Left renal cortex interstitium (tissue), 4 donors: Measurements from ENCODE around the gene TMPRSS15. TPM values are rescaled to one million over a fixed set of nuclear protein-coding genes. Genes with fewer than 3 reads are reported as not detected.
"Not testable (repeated sequence)": the region's sequence is repeated elsewhere in the genome, so short reads cannot be mapped to it uniquely, and the experiment has no call there.

ENCODE experiments used
- DNase-seq, 4 donors: peaks; one replicate each; pipeline ENCODE4 v3.0.0-alpha.2; 2013; ENCODE audit warnings: low read depth in 4 of 4, low spot score in 2 of 4, missing footprints in 1 of 4
- polyA plus RNA-seq, 4 donors: library from polyadenylated mRNA; unstranded; fragments of 120-200 nt; gene quantifications; one replicate each; pipeline ENCODE4 v1.2.1, GENCODE V29; 2013; ENCODE audit not compliant: insufficient read length in 4 of 4

Gene TMPRSS15
- polyA plus RNA-seq: under 1 TPM; 0.32 to 0.60 (median 0.40) TPM

DNA sequence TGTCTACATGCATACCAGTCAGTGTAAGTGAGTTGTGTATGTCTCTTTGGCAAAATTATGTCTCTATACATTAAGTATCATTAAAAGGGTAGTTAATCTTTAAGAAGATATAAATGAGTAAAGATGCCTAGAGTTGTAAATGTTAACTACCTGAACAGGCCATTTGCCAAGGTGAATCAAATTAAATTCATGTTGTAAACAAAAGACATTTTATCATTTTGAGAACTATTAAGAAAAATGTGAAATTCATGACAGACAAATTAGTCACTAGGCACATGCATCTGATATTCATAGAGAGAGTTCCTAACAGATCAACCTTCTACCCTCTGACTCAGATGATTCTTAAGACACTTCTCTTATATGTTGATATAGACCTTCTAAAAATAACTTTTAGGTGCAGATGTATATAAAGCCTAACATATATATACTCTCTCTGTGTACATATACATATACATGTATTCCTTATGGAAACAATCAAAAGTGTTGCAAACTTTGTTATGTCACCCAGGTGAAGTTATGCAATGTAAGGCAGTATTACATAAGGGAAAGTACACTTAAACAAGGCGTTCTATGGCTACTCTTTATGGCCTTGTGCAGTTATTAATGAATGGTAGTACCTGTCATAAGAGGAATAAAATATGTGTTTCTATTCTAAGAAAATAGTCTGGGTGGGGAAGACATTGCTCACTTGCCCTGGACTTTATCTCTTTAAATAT, at the start of gene TMPRSS15:
Gene TMPRSS15, minus strand, starts transcription at position 51 of the 716 bp plus-strand sequence. CDS start 163 bp downstream, outside the sequence.
- no peak for DNase-seq

DNA sequence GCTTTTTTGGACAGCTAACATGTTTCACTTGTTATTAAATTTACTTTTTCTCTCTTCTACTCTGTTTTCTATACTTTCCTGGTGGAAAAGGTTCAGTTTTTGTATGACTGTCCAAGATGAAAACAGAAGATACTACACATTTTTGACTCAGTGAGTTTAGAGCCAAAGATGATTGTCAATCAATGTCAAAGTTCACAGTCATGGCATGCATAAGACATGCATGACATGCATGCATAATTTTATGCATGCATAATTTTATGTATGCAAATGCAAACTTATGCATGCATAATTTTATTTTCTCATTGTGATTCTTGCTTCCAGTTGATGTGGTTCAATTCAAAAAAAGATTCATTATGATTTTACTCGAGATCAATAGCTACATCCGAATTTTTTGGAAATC, 48.1 kb upstream of the TMPRSS15 start:
- no peak for DNase-seq

DNA sequence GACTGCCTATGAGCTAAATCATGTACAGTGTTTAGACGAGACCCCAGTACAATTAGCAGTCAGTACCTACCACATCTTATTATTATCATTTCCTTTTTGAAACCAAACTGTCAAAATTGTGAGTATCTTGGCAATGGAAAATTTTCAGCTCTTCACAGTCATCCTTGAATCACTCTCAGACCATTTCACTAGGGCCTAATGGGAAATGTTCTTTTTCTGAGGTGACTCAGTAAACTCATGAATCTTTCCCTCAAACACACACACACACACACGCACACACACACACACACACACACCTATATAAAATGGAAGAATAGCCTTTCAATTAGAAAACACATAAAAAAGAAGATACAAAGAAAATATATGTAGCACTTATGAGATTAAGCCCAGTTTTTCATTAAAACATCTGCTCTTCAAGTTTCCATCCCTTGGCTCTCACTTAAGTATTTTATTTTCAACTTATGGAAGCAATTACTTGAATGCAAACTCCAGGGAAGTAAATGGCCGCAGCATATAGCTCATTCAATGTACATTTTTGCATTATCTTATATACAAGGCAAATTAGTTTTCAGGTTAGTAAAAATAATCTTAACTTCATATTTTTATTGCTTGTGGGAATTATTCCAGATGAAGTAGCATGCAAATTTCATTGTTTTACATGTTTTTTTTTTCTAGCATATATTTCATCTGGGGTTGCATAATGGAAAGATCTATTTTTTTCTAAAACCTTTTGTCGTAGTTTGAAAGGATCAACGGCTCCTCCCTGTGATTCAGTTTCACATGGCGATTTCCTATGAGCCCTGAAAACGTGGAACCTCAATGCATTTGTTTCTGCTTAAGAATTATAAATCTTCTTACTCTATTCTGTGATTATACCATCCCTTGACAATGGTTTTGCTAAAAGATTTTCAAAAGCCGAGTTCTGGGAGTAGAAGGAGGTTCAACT, 46.3 kb upstream of the TMPRSS15 start:
- DNase-seq: no peak

DNA sequence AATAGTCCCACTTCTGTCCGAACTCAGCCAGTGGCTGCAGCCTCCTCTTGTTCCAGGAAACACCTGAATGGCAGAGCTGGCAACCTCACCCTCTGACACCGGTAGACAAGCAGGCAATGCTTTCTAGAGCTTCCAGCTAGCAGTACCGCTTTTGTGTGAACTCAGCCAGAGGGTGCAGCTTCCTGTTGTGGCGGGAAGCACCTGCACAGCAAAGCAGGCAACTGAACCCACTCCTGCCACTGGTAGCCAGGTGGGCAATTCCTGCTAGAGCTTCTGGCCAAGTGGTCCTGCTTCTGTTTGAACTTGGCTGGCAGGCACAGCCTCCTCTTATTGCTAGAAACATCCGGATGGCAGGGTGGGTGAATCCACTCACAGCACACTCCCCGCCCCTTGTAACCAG, 40.1 kb upstream of the TMPRSS15 start:
- no peak for DNase-seq

DNA sequence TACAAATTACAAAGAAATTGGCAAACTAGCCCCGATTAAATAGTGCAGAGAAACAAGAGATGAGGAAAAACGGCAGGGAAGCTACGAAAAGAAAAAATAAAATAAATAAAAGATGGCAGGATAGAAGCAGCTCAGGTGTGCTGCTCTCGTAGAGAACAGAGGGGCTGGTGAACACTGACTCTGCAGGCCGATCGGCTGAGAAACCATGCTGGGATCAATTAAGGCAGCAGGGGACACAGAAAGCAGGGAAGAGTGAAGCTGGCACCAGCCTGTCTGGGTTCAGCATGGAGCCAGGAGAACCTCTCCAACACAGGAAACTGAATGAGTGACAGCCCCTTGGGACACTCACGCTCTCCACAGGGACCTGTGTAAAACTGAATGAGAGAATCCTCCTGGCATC, 39.5 kb upstream of the TMPRSS15 start:
- DNase-seq: no peak

DNA sequence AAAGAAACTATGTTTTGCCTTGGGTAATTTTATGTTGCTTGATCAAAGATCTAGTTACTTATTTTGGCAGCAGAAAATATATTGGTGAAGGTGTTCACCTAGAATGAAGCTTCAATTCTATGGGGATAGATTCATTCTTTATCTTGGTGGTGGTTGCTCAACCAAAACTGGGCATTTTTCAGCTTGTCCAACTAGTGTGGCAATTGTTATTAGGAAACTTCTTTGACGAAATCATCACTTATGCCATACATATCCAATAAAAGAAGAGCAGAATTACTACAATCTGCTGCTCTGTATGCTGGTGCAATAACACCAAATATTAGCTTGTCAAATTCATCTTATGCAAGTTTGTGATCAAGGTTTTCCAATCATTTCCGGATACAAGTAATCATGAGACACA, 26.8 kb upstream of the TMPRSS15 start:
- no peak for DNase-seq

DNA sequence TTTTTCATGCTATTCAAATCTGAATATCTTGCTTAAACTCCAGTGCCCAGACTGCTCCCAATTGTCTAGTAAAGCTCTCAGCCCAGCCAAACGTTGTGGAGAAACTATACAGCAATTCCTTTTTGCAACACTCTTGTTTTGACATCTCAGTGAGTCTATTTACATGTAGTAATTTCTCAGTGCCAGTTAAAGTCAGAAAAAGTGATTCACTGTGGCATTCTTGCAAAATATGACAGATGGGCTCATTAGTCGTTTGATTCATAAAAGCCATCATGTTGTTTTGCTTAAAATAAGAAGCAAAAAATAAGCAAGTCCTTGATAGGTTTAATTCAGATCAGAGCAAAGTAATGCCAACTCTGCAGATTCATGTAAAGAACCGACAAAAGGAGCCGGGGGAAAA, 20.7 kb upstream of the TMPRSS15 start:
- DNase-seq: no peak

DNA sequence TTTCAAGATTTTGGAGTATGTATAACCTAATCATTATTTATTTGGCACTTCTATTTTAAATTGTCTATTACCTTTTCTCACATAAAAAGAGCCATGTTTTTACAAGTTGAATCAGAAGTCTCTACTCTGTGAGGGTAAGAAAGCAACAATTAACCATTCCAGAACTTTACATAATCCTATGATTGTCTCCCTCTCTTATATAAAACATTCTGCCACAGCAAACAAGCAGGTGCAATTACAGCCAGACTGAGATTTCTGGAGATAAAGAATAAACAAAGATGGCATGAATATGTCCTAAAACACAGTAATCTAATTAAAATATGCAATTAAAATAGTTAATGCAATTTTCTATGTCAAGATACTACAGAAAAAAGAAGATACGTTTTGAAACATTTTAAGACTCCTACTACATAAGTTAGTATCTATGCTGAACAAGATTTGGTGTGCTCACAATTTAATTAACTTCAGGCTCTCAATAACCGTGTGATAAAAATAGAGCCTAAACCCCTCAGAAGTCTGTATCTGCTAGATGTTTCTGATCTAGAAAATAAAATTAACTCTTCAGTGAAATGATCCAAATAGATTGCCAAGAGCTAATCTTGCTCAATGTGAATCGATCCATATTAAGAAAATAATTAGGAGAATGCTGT, 13.7 kb upstream of the TMPRSS15 start:
- no peak for DNase-seq

DNA sequence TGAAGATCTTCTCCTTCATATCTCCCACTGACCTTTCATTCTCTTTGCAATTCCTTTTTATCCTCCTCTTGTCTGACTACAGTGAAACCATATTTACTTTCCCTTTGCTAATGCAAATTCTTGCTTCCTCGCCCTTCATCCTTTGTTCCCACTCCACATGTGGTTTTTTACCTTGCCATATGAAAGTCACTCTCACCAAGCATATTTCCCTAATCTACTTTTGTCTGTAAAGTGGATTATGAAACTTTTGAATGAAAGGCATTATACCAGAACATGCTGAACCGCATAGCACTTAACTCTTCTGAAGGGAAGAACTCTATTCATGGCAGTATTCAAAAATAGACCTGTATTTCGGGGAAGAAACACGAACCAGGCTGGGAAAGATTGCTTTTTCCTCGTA, 8.0 kb upstream of the TMPRSS15 start:
- no peak for DNase-seq

DNA sequence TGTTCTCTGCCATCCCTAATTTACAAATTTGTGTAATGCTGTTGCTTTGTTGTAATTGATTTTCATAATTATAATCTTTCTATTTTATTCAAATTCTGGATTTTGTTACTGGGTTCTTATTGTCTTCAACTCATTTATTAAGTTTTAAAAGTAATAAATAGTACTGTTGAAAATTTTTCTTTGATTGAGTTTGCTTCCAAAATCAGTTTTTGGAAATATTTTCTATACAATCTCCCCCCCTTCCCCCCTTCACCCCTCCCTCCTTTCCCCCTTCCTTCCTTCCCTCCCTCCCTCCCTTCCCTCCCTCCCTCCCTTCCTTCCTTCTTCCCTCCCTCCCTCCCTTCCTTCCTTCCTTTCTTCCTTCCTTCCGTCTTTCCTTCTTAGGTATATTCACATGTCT, 6.0 kb upstream of the TMPRSS15 start:
- DNase-seq: no peak

DNA sequence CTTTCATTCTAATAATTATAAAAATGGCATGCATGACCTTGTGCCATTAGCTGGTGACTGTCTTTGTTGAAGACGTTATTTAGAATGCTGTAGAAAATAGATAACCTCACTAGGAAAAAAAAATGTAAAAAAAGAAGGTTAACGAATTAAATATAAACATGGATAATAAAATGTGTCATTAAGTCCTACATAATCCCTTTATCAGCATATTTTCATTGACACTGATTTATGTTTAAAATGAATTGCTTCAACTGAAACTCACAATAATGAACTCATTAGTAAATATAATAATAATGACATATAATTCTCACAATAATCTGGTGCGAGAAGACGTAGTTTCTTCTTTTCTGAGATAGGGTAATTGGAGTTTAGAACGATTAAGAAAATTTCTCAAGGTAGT, 4.7 kb downstream of the TMPRSS15 start:
- no peak for DNase-seq

DNA sequence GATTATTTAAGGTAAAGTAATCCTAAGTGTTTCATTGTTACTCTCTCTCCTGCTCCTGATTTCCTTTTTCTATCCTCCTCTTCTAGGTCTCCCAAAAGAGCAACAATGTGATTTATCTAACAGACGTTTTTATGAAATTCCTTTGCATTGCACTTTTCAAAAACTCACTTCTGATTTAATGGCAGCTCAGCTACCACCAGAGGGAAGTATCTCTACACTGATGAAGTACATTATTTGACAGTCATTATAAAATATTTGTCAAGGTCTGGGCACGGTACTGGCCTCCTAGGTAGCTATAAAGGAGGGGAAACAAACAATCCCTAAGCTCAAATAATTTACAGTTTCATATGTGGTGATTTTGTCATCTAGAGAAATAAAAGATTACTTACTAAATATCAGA, 15.6 kb downstream of the TMPRSS15 start:
- no peak for DNase-seq

DNA sequence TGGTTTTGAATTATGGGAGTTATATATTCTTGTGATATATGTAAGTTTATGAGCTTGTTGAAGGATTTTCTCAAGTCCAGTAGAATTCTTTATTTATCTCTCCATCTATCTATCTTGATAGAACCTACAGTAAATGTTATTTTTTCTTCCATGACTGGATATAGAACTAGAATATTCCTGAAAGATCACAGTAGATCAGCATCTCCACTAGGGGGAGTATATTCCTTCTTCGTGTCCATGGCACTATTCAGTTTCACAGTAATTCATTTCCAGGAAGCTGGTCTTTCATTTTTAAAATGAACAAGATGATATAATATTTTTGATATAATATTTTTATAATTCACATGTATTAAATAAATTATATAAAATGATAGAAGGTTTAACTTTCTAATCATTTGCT, 18.8 kb downstream of the TMPRSS15 start:
- no peak for DNase-seq

DNA sequence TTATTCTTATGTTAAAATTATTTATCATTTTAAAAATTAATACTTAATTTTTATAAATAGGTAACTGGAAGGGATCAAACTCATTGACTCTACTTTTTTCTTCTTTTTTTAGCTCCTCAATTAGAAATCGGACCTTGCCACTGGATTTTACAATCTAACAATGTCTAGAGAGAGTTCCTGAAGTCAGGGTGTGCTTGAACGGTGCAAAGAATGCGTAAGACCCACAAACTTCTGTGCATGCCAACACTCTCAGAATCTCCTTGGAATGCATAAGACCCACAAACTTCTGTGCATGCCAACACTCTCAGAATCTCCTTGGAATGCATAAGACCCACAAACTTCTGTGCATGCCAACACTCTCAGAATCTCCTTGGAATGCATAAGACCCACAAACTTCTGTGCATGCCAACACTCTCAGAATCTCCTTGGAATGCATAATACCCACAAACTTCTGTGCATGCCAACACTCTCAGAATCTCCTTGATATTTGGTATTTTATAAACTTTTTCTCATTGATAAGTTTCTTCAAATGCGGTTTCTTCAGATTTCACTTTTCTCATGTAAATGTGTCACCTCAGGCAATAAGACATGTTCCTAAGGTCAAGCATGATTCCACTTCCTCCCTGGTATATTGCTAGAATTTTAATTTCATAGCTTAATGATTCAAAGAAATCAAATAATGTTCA, 20.5 kb downstream of the TMPRSS15 start:
- DNase-seq: not testable (repeated sequence)

DNA sequence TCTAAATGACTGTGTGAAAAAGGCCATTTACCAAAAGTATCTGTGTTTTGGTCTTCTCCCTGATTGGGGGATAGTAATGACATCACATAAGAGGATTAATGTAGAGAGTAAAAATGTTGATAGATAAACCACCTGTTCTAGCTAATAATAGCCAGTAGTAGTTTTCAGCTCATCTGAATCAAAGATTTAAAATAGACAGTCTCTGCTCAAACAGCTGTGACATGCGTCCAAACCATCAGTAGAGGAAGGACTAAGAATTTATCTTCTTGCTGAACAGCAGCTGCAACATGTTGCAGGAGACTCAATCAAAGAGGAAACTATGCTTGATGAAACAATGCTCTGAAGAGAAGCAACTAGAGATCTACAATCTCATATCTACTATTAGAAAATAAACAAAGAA, 21.4 kb downstream of the TMPRSS15 start:
- DNase-seq: no peak

DNA sequence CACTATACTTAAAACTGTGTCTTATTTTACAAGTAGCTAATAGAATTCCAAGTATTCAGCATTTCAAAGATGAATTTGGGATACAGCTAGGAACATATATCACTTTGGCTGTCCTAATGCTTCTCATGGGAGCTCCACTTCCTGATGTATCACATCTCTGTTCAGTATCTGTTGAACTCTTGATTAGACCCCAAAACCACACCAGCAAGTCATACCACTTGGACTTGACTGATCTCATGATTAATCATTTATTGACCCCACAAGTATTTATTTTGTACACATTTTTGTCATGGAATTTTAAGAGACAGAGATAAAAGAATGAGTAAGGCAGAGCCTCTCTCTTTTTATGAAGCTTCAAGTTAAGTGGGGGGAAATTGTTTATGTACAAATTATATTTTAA, 30.0 kb downstream of the TMPRSS15 start:
- no peak for DNase-seq

DNA sequence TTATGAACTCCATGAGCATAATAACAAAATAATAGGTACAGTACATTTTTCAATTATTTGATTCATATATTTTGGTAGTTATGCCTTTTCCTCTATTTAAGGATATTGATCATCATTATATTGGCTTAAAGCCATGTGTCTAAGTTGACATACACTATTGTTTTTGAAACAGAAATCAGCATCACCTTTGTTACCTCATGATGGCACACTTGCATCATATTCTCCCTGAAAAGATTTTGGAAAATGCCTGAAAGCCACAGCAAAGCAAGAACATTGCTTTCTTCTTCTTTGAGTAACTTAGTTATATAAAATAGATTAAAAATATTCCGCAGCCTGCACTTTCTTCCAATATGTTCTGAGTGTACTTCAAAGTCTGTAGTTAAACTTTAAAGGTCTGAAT, 33.3 kb downstream of the TMPRSS15 start:
- DNase-seq: no peak

DNA sequence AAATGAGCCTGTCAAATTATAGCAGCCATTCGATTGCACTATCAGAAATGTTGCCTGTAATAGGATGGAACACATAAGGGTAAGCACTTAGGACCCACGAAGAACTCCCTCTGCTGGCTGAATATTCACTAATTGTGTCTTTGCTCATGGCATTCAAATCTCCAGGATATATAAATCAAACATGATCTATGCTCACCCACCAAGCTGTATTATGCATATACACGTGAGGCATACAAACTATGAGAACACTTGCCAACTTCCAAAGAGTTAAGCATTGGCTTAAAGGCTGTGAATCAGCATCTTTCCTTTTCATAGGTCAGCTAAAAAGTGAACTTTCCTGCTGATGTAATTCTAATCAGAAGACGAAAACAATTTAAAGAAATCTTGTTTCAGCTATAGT, 34.5 kb downstream of the TMPRSS15 start:
- no peak for DNase-seq

DNA sequence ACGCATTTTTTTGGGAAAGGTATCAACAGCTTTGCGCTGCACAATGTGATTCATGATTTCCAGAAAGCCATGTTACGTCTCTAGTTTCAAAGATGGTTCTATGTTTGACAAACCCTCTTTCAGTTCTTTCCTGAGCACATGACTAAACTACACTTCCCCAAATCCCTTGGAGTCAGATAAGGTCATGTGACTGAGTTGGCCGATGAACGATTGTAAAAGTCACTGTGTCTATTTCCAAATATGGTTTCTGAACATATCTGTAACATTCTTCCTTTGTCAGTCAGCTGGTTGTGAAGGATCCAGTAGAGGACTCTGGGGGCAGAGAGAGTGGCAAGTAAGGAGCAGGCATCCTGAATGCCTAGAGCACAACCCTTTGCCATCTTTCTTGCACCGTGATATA, 35.4 kb downstream of the TMPRSS15 start:
- no peak for DNase-seq

DNA sequence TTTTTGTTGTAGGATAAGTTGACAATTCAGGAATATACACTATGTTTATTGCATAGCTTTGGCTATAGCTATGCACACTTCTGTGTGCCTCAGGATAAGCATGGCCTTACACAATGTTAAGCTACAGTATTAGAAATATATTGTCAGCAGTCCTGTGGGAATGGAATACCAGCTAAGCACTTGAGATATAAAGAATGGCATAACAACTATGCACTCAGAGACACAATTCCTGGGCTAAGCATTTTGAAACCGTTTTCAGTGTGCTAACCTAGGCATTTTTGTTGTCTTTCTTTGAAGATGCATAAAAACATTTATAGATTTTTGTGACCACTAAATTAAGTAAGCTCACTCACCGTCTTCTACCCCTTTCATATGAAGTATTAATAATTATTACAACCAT, 46.8 kb downstream of the TMPRSS15 start:
- no peak for DNase-seq

DNA sequence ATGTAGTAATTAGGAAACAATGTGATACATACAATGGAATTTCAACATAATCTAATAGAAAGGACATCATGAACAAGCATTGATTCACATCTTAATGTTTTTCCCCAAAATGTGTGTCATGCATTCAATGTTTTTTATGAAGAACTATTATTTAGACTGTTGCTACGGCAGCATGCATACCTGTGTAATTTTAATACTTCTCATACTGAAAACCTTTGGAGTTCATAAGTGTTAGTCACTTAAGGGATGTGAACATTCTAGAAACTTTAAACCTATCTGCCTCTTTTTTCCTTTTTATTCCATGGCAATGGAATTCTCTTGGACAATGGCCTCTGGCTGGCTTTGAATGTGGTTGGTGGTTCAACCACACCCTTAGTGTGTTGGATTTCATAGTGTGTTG, 48.6 kb downstream of the TMPRSS15 start:
- DNase-seq: no peak
